Ishikawa (cell line): ENCODE measurements around the gene MSLN.

ENCODE experiments used
- CEBPB ChIP-seq: IDR thresholded peaks from 2 replicates; pipeline ENCODE4 v1.6.1; 2012
- CREB1 ChIP-seq: IDR thresholded peaks from 2 replicates; pipeline ENCODE4 v1.6.1; 2012; ENCODE audit warnings: low read depth
- EGR1 ChIP-seq: IDR thresholded peaks from 2 replicates; pipeline ENCODE4 v1.6.1; 2012
- EP300 ChIP-seq: IDR thresholded peaks from 2 replicates; pipeline ENCODE4 v1.6.1; 2012; ENCODE audit warnings: borderline replicate concordance
- MAX ChIP-seq: IDR thresholded peaks from 2 replicates; pipeline ENCODE4 v1.6.1; 2012
- NFIC ChIP-seq: IDR thresholded peaks from 2 replicates; pipeline ENCODE4 v1.6.1; 2012
- RAD21 ChIP-seq: IDR thresholded peaks from 2 replicates; pipeline ENCODE4 v1.6.1; 2012; ENCODE audit warnings: low read depth
- REST ChIP-seq: IDR thresholded peaks from 2 replicates; pipeline ENCODE4 v1.6.1; 2012; ENCODE audit warnings: low read depth, mild to moderate bottlenecking
- TAF1 ChIP-seq: IDR thresholded peaks from 2 replicates; pipeline ENCODE4 v1.6.1; 2012; ENCODE audit warnings: low read depth, mild to moderate bottlenecking
- TCF12 ChIP-seq: IDR thresholded peaks from 2 replicates; pipeline ENCODE4 v1.6.1; 2012; ENCODE audit warnings: low read depth
- TEAD4 ChIP-seq: IDR thresholded peaks from 2 replicates; pipeline ENCODE4 v1.6.1; 2012
- YY1 ChIP-seq: IDR thresholded peaks from 2 replicates; pipeline ENCODE4 v1.6.1; 2012; ENCODE audit warnings: low read depth

- TF ChIP-seq EP300 (no peak), MAX (peak; percentile 100), CEBPB (no peak), RAD21 (no peak; the same call in 1 of the 2 replicates), TCF12 (no peak; the same call in 1 of the 2 replicates), YY1 (0 out of 2 replicates have a peak, but pooled peaks have one; percentile 10), TAF1 (peak; percentile 25; the same call in 1 of the 2 replicates), CREB1 (no peak), EGR1 (no peak), TEAD4 (0 out of 2 replicates have a peak, but pooled peaks have one; percentile 26), NFIC (peak; percentile 82; the same call in 1 of the 2 replicates), REST (no peak)
These were observed 39.4 kb upstream of the MSLN start, which contains the start of gene ANTKMT for GRCh38 chr16:720990-721764.
